GM12878 (cell line): ENCODE measurements around the gene CNTN2. TPM values are rescaled to one million over a fixed set of nuclear protein-coding genes. Genes with fewer than 3 reads are reported as not detected.

Experiments
- ATAC-seq: fragments of 200-7000 bp; cut with Tn5 transposase; 3 replicates; pipeline ENCODE4 v1.9.1; 2020; ENCODE audit warnings: mild to moderate bottlenecking, moderate library complexity
- BruUV-seq: library from RNA; stranded (reverse); fragments of 400-500 nt; replicated peaks from 2 replicates; lab custom pipeline; 2021; lab: Mats Ljungman, UMichigan
- CTCF ChIA-PET: fragments of 300-600 bp; sonication (Branson Sonifier 250); formaldehyde crosslinking; extraction: SDS; loops from one replicate; lab custom pipeline; 2021; ENCODE audit warnings: inconsistent platforms; lab: Yijun Ruan, JAX
- POLR2A ChIA-PET: fragments of 350-600 bp; formaldehyde crosslinking; extraction: SDS; loops from one replicate; lab custom pipeline; 2021; ENCODE audit warnings: inconsistent platforms; lab: Charles Lee
- RAD21 ChIA-PET: fragments of 300-600 bp; sonication (Branson Sonifier 250); formaldehyde crosslinking; loops from one replicate; lab custom pipeline; 2023; ENCODE audit warnings: antibody characterized with exemption; ENCODE audit not compliant: unreplicated experiment; lab: Charles Lee
- SMC1A ChIA-PET: fragments of 300-600 bp; sonication (Branson Sonifier 250); formaldehyde crosslinking; loops from one replicate; lab custom pipeline; 2023; ENCODE audit not compliant: unreplicated experiment, uncharacterized antibody; lab: Charles Lee
- DNase-seq: peaks from one replicate; pipeline ENCODE4 v3.0.0-alpha.2; 2011; ENCODE audit warnings: low read depth, low spot score
- FAIRE-seq: peaks from 3 replicates; lab custom pipeline; 2011; peaks lifted over from hg19 to GRCh38; lab: Jason Lieb, UNC
- H2AFZ ChIP-seq: 2 replicates; pipeline ENCODE4 v1.6.0; 2011; ENCODE audit warnings: low read depth, low read length, control low read depth; ENCODE audit not compliant: control insufficient read depth
- H3K27ac ChIP-seq: 2 replicates; pipeline ENCODE4 v1.5.1; 2011; ENCODE audit warnings: control low read depth; ENCODE audit not compliant: control insufficient read depth, insufficient read depth
- H3K27me3 ChIP-seq, 2 experiments: replicated peaks in 1 of 2; 2 replicates each; pipeline versions ENCODE4 v1.6.0 to v1.6.1; 2011; ENCODE audit warnings: low read length in 1 of 2; ENCODE audit not compliant: control insufficient read depth in 2 of 2, insufficient read depth in 2 of 2
- H3K36me3 ChIP-seq, 2 experiments: 2 replicates each; pipeline ENCODE4 v1.5.1; 2011; ENCODE audit warnings: low read length in 1 of 2; ENCODE audit not compliant: control insufficient read depth in 2 of 2, insufficient read depth in 2 of 2
- H3K4me1 ChIP-seq: 2 replicates; pipeline ENCODE4 v1.6.1; 2011; ENCODE audit warnings: mild to moderate bottlenecking, low read length, moderate library complexity, mixed read lengths; ENCODE audit not compliant: control insufficient read depth, insufficient read depth
- H3K4me2 ChIP-seq: 2 replicates; pipeline ENCODE4 v1.6.0; 2011; ENCODE audit warnings: control low read depth; ENCODE audit not compliant: control insufficient read depth, insufficient read depth
- H3K4me3 ChIP-seq: fragments of 200-600 bp; sonication (generic); 2 replicates; pipeline ENCODE4 v1.5.1; 2016
- H3K79me2 ChIP-seq: 2 replicates; pipeline ENCODE4 v1.6.0; 2011; ENCODE audit warnings: low read length; ENCODE audit not compliant: control insufficient read depth, insufficient read depth
- H3K9ac ChIP-seq: 2 replicates; pipeline ENCODE4 v1.8.0; 2011; ENCODE audit warnings: low read length, control low read depth, mixed read lengths; ENCODE audit not compliant: control insufficient read depth, insufficient read depth
- H3K9me3 ChIP-seq: replicated peaks from 3 replicates; pipeline ENCODE4 v1.5.1; 2011; ENCODE audit warnings: mild to moderate bottlenecking, low read length; ENCODE audit not compliant: control insufficient read depth, insufficient read depth
- H4K20me1 ChIP-seq: 2 replicates; pipeline ENCODE4 v1.6.0; 2011; ENCODE audit not compliant: control insufficient read depth, insufficient read depth
- CEBPB ChIP-seq, 2 experiments: fragments of 150-350 bp in 1 of 2; IDR thresholded peaks; 2 replicates each; pipeline ENCODE4 v1.6.1; 2012 to 2014; ENCODE audit warnings: low read depth in 2 of 2, low read length in 2 of 2, borderline replicate concordance in 1 of 2, inconsistent platforms in 1 of 2
- CHD1 ChIP-seq: IDR thresholded peaks from 2 replicates; pipeline ENCODE4 v1.6.1; 2012; ENCODE audit warnings: low read depth, low read length, improper control_type of control experiment
- CREM ChIP-seq: IDR thresholded peaks from 2 replicates; pipeline ENCODE4 v1.6.1; 2014; ENCODE audit warnings: antibody characterized with exemption, low read depth
- FOXK2 ChIP-seq: fragments of 450-650 bp; IDR thresholded peaks from 2 replicates; pipeline ENCODE4 v1.6.1; 2017; ENCODE audit warnings: mild to moderate bottlenecking, moderate library complexity
- GABPA ChIP-seq: IDR thresholded peaks from 2 replicates; pipeline ENCODE4 v1.6.1; 2014; ENCODE audit warnings: antibody characterized with exemption, low read depth, mild to moderate bottlenecking, inconsistent platforms
- JUNB ChIP-seq: IDR thresholded peaks from 2 replicates; pipeline ENCODE4 v1.6.1; 2016; ENCODE audit warnings: antibody characterized with exemption, mild to moderate bottlenecking
- KDM1A ChIP-seq: fragments of 200-600 bp; sonication (generic); IDR thresholded peaks from 2 replicates; pipeline ENCODE4 v1.6.1; 2016; ENCODE audit warnings: borderline replicate concordance
- POU2F2 ChIP-seq: IDR thresholded peaks from 3 replicates; pipeline ENCODE4 v1.6.1; 2011; ENCODE audit warnings: low read depth, mild to moderate bottlenecking, low read length, borderline replicate concordance
- RBBP5 ChIP-seq: fragments of 200-600 bp; sonication (generic); conservative IDR thresholded peaks from 2 replicates; pipeline ENCODE4 v1.6.1; 2016
- SIX5 ChIP-seq: IDR thresholded peaks from 2 replicates; pipeline ENCODE4 v1.6.1; 2011; ENCODE audit warnings: mild to moderate bottlenecking, low read depth, low read length, moderate library complexity; ENCODE audit not compliant: severe bottlenecking
- TCF7 ChIP-seq: IDR thresholded peaks from 2 replicates; pipeline ENCODE4 v1.6.1; 2014; ENCODE audit warnings: antibody characterized with exemption, borderline replicate concordance
- ZBTB33 ChIP-seq: fragments of 450-650 bp; IDR thresholded peaks from 2 replicates; pipeline ENCODE4 v1.6.1; 2017; ENCODE audit warnings: mild to moderate bottlenecking
- ZBTB4 ChIP-seq: fragments of 450-650 bp; formaldehyde crosslinking; IDR thresholded peaks from 2 replicates; pipeline ENCODE4 v1.4.0; 2022; ENCODE audit warnings: mild to moderate bottlenecking, moderate library complexity
- ZZZ3 ChIP-seq: IDR thresholded peaks from 2 replicates; pipeline ENCODE4 v1.6.1; 2011; ENCODE audit warnings: low read depth; ENCODE audit not compliant: control insufficient read depth, insufficient read length
- WGBS: methylation state at CpG from one replicate; pipeline ENCODE4 v1.1.6; 2016; ENCODE audit warnings: low lambda C conversion rate; ENCODE audit not compliant: insufficient replicate concordance, insufficient coverage; ENCODE audit errors: missing lambda C conversion rate; 5-methylcytosine and 5-hydroxymethylcytosine counted together
- in situ Hi-C: fragments of 300-500 bp; cut with MboI; formaldehyde crosslinking; loops from 9 replicates; pipeline ENCODE4 v1.14.3; 2018; ENCODE audit warnings: mixed read lengths
- intact Hi-C: fragments of 100-400 bp; cut with micrococcal nuclease; formaldehyde crosslinking; loops from one replicate; pipeline ENCODE4 v1.14.2; 2022; ENCODE audit not compliant: unreplicated experiment
- polyA plus RNA-seq, 11 experiments: library from polyadenylated mRNA; depleted of rRNA in 4 of 11; unstranded in 6 of 11; stranded (reverse) in 5 of 11; fragments of >200 nt; fragmentation: Nextera tagmentation in 4 of 11; fragmentation: Illumina TruSeq in 1 of 11; extraction: Ambion mirVana in 4 of 11; extraction: Trizol in 1 of 11; gene quantifications; 1 replicate in 1 of 11; 2 replicates in 10 of 11; pipeline versions ENCODE4 v1.2.1 to v1.2.3, GENCODE V29; 2011 to 2016; ENCODE audit warnings: inconsistent platforms in 2 of 11, missing spikeins in 2 of 11, low read depth in 1 of 11
- total RNA-seq, 4 experiments: library from RNA; depleted of rRNA in 3 of 4; stranded (reverse); fragments of >200 nt in 3 of 4; fragmentation: Illumina TruSeq in 1 of 4; extraction: Trizol in 1 of 4; gene quantifications; 2 replicates each; pipeline versions ENCODE4 v1.2.1 to v1.2.3, GENCODE V29; 2013 to 2021
- TF ChIP-seq, protein P1 (sequence below): fragments of 450-650 bp; IDR thresholded peaks from 2 replicates; pipeline ENCODE4 v1.6.1; 2017; ENCODE audit warnings: mild to moderate bottlenecking, moderate library complexity

CNTN2 gene
- total and polyA plus RNA-seq, 10 of the 15 experiments (the other 5 are each of a cell fraction or from before 2014, with no cell fraction given) = 0.03 TPM; not detected in 9

GRCh38 chr1:205091043-205091740, 48.2 kb downstream of the CNTN2 start:
- ATAC-seq (no peak), FAIRE-seq (no peak), DNase-seq (no peak)
- in situ Hi-C loops = no loop called here
- H4K20me1 ChIP-seq = no peaks in the 10 kb centered on the region
- intact Hi-C loops = no loop called here
- no peaks in the 10 kb centered on the region for H3K9me3 ChIP-seq
- no peak overlapping the region for H3K9ac ChIP-seq
- H3K4me2 ChIP-seq = no peak overlapping the region
- ChIA-PET RAD21 (interaction anchor here (1.0 to 1.1 kb wide), 2 partner anchors 30 to 51 kb away, joined by 3 read pairs; no protein-coding TSS in a partner anchor), SMC1A (interaction anchor here (1.3 to 1.6 kb wide), 2 partner anchors 50 to 163 kb away, joined by 4 read pairs; no protein-coding TSS in a partner anchor), CTCF (interaction anchor here (1.2 to 2.1 kb wide), 3 partner anchors 8 to 30 kb away, joined by 3 to 8 read pairs (median 6); no protein-coding TSS in a partner anchor), POLR2A (interaction anchor here (0.9 kb wide), 1 partner anchor 9 kb away, joined by 3 read pairs; no protein-coding TSS in a partner anchor)
- no peaks in the 10 kb centered on the region for H3K4me1 ChIP-seq
- H3K27ac ChIP-seq = no peak overlapping the region
- no peaks in the 10 kb centered on the region for H3K79me2 ChIP-seq
- no TSS peak for BruUV-seq
- peaks cover 3 to 8% of the 10 kb centered on the region in 2 experiments; a peak in 2 of 4 replicates for H3K36me3 ChIP-seq
- no peak overlapping the region for H2AFZ ChIP-seq
- WGBS = 91% methylated on average over 4 of the region's 4 CpGs
- H3K4me3 ChIP-seq = no peak overlapping the region
- H3K27me3 ChIP-seq = no peaks in the 10 kb centered on the region
- TF ChIP-seq ZBTB4 (CRISPR knock-in tag) (no peak), JUNB (no peak), POU2F2 (no peak), FOXK2 (no peak), SIX5 (no peak), CHD1 (no peak), RBBP5 (no peak), ZBTB33 (no peak), TCF7 (no peak), KDM1A (no peak), CEBPB (IDR thresholded peaks at IDR 0.05; ENCODE audit: borderline replicate concordance in 1 of 2, low read depth in 2 of 2, low read length in 2 of 2) (no peak), ZZZ3 (no peak), GABPA (no peak), CREM (no peak)
- TF ChIP-seq, protein P1, sequence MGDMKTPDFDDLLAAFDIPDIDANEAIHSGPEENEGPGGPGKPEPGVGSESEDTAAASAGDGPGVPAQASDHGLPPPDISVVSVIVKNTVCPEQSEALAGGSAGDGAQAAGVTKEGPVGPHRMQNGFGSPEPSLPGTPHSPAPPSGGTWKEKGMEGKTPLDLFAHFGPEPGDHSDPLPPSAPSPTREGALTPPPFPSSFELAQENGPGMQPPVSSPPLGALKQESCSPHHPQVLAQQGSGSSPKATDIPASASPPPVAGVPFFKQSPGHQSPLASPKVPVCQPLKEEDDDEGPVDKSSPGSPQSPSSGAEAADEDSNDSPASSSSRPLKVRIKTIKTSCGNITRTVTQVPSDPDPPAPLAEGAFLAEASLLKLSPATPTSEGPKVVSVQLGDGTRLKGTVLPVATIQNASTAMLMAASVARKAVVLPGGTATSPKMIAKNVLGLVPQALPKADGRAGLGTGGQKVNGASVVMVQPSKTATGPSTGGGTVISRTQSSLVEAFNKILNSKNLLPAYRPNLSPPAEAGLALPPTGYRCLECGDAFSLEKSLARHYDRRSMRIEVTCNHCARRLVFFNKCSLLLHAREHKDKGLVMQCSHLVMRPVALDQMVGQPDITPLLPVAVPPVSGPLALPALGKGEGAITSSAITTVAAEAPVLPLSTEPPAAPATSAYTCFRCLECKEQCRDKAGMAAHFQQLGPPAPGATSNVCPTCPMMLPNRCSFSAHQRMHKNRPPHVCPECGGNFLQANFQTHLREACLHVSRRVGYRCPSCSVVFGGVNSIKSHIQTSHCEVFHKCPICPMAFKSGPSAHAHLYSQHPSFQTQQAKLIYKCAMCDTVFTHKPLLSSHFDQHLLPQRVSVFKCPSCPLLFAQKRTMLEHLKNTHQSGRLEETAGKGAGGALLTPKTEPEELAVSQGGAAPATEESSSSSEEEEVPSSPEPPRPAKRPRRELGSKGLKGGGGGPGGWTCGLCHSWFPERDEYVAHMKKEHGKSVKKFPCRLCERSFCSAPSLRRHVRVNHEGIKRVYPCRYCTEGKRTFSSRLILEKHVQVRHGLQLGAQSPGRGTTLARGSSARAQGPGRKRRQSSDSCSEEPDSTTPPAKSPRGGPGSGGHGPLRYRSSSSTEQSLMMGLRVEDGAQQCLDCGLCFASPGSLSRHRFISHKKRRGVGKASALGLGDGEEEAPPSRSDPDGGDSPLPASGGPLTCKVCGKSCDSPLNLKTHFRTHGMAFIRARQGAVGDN = no peak
